ENCODE measurements around the gene KLHL2. TPM values are rescaled to one million over a fixed set of nuclear protein-coding genes. Genes with fewer than 3 reads are reported as not detected.

KLHL2 gene
- total and polyA plus RNA-seq, 2 of the 13 experiments (the other 11 are each of a cell fraction or from before 2014, with no cell fraction given): 9.2 to 17.6 TPM

- TF ChIP-seq ZNF562 (CRISPR knock-in tag; IDR thresholded peaks at IDR 0.05; ENCODE audit: borderline replicate concordance) (no peak), ZNF383 (CRISPR knock-in tag; IDR thresholded peaks at IDR 0.05; ENCODE audit: borderline replicate concordance) (no peak), PRDM10 (CRISPR knock-in tag; IDR thresholded peaks at IDR 0.05; ENCODE audit: low read depth) (peak; percentile 79; the same call in 1 of the 2 replicates), ZNF354B (CRISPR knock-in tag; IDR thresholded peaks at IDR 0.05) (no peak), FOSL1 (CRISPR knock-in tag; IDR thresholded peaks at IDR 0.05; ENCODE audit: borderline replicate concordance) (peak; percentile 87), ZBTB3 (CRISPR knock-in tag; IDR thresholded peaks at IDR 0.05; ENCODE audit: borderline replicate concordance, low read depth) (peak; percentile 47; the same call in 1 of the 2 replicates), ZNF567 (CRISPR knock-in tag; IDR thresholded peaks at IDR 0.05; ENCODE audit: borderline replicate concordance) (no peak), KLF12 (CRISPR knock-in tag; IDR thresholded peaks at IDR 0.05; ENCODE audit: borderline replicate concordance) (no peak), XBP1 (CRISPR knock-in tag; IDR thresholded peaks at IDR 0.05) (no peak), HOXA9 (CRISPR knock-in tag; IDR thresholded peaks at IDR 0.05; ENCODE audit: borderline replicate concordance) (no peak), ZNF274 (CRISPR knock-in tag; IDR thresholded peaks at IDR 0.05) (no peak), ZBTB20 (CRISPR knock-in tag; IDR thresholded peaks at IDR 0.05; ENCODE audit: borderline replicate concordance, low read depth) (peak; percentile 94; the same call in 1 of the 2 replicates), ZNF333 (CRISPR knock-in tag; IDR thresholded peaks at IDR 0.05; ENCODE audit: borderline replicate concordance) (no peak), ZNF766 (CRISPR knock-in tag; IDR thresholded peaks at IDR 0.05; ENCODE audit: borderline replicate concordance) (no peak), NCOA5 (CRISPR knock-in tag; IDR thresholded peaks at IDR 0.05) (no peak), RFX5 (IDR thresholded peaks at IDR 0.05; ENCODE audit: low read depth, low read length) (no peak), JUN (CRISPR knock-in tag; IDR thresholded peaks at IDR 0.05) (peak; percentile 85), REPIN1 (CRISPR knock-in tag; IDR thresholded peaks at IDR 0.05; ENCODE audit: borderline replicate concordance, low read depth) (peak; percentile 60; the same call in 1 of the 2 replicates), ZBTB49 (CRISPR knock-in tag; IDR thresholded peaks at IDR 0.05; ENCODE audit: borderline replicate concordance) (no peak), ZNF350 (CRISPR knock-in tag; IDR thresholded peaks at IDR 0.05; ENCODE audit: borderline replicate concordance, low read depth) (no peak), ZNF225 (CRISPR knock-in tag; IDR thresholded peaks at IDR 0.05) (no peak), FOXC1 (CRISPR knock-in tag; IDR thresholded peaks at IDR 0.05; ENCODE audit: borderline replicate concordance) (no peak), ZNF460 (CRISPR knock-in tag; IDR thresholded peaks at IDR 0.05; ENCODE audit: borderline replicate concordance) (peak; percentile 88), CBX5 (CRISPR knock-in tag; IDR thresholded peaks at IDR 0.05; ENCODE audit: borderline replicate concordance) (peak; percentile 46; the same call in 1 of the 2 replicates), NR2C2 (CRISPR knock-in tag; IDR thresholded peaks at IDR 0.05; ENCODE audit: borderline replicate concordance) (peak; percentile 74; the same call in 1 of the 2 replicates), ATF7-NPFF (CRISPR knock-in tag; IDR thresholded peaks at IDR 0.05; ENCODE audit: low read depth) (no peak)
Measured at GRCh38 chr4:165369522-165369921, 162.2 kb downstream of the KLHL2 start (continued).
